Glutamatergic neuron (in vitro differentiated cells): ENCODE data around the gene TMC1. TPM values are rescaled to one million over a fixed set of nuclear protein-coding genes. Genes with fewer than 3 reads are reported as not detected.
A peak's percentile ranks its signal among the peaks of the same experiment; 100 is the strongest.

Source experiments
- DNase-seq: peaks from one replicate; pipeline ENCODE4 v3.0.0; 2022
- H3K27ac Mint-ChIP-seq: one replicate; pipeline ENCODE4 v1.8.0; 2020; ENCODE audit warnings: mild to moderate bottlenecking, mixed read lengths, inconsistent platforms; ENCODE audit not compliant: unreplicated experiment
- H3K27me3 Mint-ChIP-seq: one replicate; pipeline ENCODE4 v1.8.0; 2020; ENCODE audit warnings: mild to moderate bottlenecking, moderate library complexity, mixed read lengths, inconsistent platforms; ENCODE audit not compliant: unreplicated experiment
- H3K36me3 Mint-ChIP-seq: one replicate; pipeline ENCODE4 v1.8.0; 2020; ENCODE audit warnings: mild to moderate bottlenecking, mixed read lengths, inconsistent platforms; ENCODE audit not compliant: unreplicated experiment
- H3K4me1 Mint-ChIP-seq: one replicate; pipeline ENCODE4 v1.8.0; 2020; ENCODE audit warnings: mild to moderate bottlenecking, low read depth, mixed read lengths, inconsistent platforms; ENCODE audit not compliant: unreplicated experiment
- H3K4me3 Mint-ChIP-seq: one replicate; pipeline ENCODE4 v1.8.0; 2020; ENCODE audit warnings: mild to moderate bottlenecking, mixed read lengths, inconsistent platforms; ENCODE audit not compliant: unreplicated experiment
- H3K9me3 Mint-ChIP-seq: one replicate; pipeline ENCODE4 v1.8.0; 2020; ENCODE audit warnings: mild to moderate bottlenecking, moderate library complexity, mixed read lengths, inconsistent platforms; ENCODE audit not compliant: unreplicated experiment
- CTCF ChIP-seq: fragments of 200-600 bp; sonication (generic); IDR thresholded peaks from one replicate; pipeline ENCODE4 v1.5.0; 2021; ENCODE audit not compliant: partially characterized antibody, unreplicated experiment
- total RNA-seq: library from RNA; stranded (reverse); fragmentation: NEBNext Ultra II Directional; extraction: Animal tissue kit (Norgen Biotek cat#: 25700); gene quantifications from one replicate; pipeline ENCODE4 v1.2.1, GENCODE V29; 2021; ENCODE audit not compliant: unreplicated experiment

The TMC1 gene
- total RNA-seq, 1 donor from 2014 or later, result not detected

GRCh38 chr9:72814083-72814597 lies 292.7 kb downstream of the TMC1 start:
- peaks cover 22% of the 10 kb centered on the region for H3K4me1 Mint-ChIP-seq
- no peaks in the 10 kb centered on the region for H3K27me3 Mint-ChIP-seq
- H3K9me3 Mint-ChIP-seq, result no peaks in the 10 kb centered on the region
- DNase-seq, result no peak
- no peak for TF ChIP-seq CTCF
- H3K27ac Mint-ChIP-seq, result no peak overlapping the region
- no peaks in the 10 kb centered on the region for H3K36me3 Mint-ChIP-seq
- no peak overlapping the region for H3K4me3 Mint-ChIP-seq

GRCh38 chr9:72816666-72817065 lies 295.3 kb downstream of the TMC1 start:
- H3K9me3 Mint-ChIP-seq, result no peaks in the 10 kb centered on the region
- H3K4me3 Mint-ChIP-seq, result no peak overlapping the region
- peak overlapping the region; percentile 54 for H3K27ac Mint-ChIP-seq
- no peak for TF ChIP-seq CTCF
- H3K36me3 Mint-ChIP-seq, result no peaks in the 10 kb centered on the region
- H3K4me1 Mint-ChIP-seq, result peaks cover 22% of the 10 kb centered on the region
- no peaks in the 10 kb centered on the region for H3K27me3 Mint-ChIP-seq
- DNase-seq, result no peak

GRCh38 chr9:72817413-72817812 lies 296.0 kb downstream of the TMC1 start:
- Mint-ChIP-seq H3K27me3 (no peaks in the 10 kb centered on the region), H3K9me3 (peaks cover 2% of the 10 kb centered on the region), H3K36me3 (no peaks in the 10 kb centered on the region), H3K27ac (peak overlapping the region; percentile 54), H3K4me3 (peak overlapping the region; percentile 41), H3K4me1 (peaks cover 23% of the 10 kb centered on the region)
- TF ChIP-seq CTCF, result no peak
- DNase-seq, result no peak

GRCh38 chr9:72818385-72818784 lies 297.0 kb downstream of the TMC1 start:
- Mint-ChIP-seq H3K4me1 (peaks cover 18% of the 10 kb centered on the region), H3K36me3 (no peaks in the 10 kb centered on the region), H3K4me3 (no peak overlapping the region), H3K27me3 (no peaks in the 10 kb centered on the region), H3K27ac (peak overlapping the region; percentile 53), H3K9me3 (peaks cover 2% of the 10 kb centered on the region)
- DNase-seq, result no peak
- TF ChIP-seq CTCF, result no peak

- Mint-ChIP-seq H3K36me3 (no peaks in the 10 kb centered on the region), H3K4me1 (peaks cover 7% of the 10 kb centered on the region), H3K9me3 (peaks cover 2% of the 10 kb centered on the region), H3K4me3 (no peak overlapping the region), H3K27ac (no peak overlapping the region), H3K27me3 (no peaks in the 10 kb centered on the region)
- DNase-seq, result no peak
- no peak for TF ChIP-seq CTCF
These were observed 302.6 kb downstream of the TMC1 start for GRCh38 chr9:72823971-72824370.
